ENCODE results near the gene EPS15. TPM values are rescaled to one million over a fixed set of nuclear protein-coding genes. Genes with fewer than 3 reads are reported as not detected.

The EPS15 gene
- total and polyA plus RNA-seq, 12 donors = 31.7 to 180 (median 104) TPM

DNA sequence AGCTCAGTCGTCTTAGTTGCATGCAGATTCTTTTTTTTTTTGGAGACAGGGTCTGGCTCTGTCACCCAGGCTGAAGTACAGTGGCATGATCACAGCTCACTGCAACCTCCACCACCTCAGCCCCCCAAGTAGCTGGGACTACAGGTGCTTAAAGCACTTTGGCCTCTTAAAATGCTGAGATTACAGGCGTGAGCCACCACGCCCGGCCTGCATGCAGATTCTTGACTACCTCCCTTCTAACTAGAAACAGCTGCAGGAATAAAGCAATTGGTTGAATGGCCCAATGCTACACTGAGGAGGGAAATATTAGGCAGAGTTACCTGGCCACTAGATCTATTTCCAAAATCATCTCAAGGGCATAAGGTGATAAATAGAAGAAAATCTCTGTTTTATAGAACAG is 159.2 kb downstream of the EPS15 start:
- H3K36me3 ChIP-seq (replicated peaks in 1 of 2) = peaks cover 0 to 42% of the 10 kb centered on the region in 2 donors

GRCh38 chr1:51355382-51355781 is 163.7 kb downstream of the EPS15 start:
- DNase-seq = no peak
- WGBS, 4 donors = 92 to 95% (median 93%) methylated on average over 1 of the region's 1 CpG
- intact Hi-C loops (cut with DNase I) = no loop called here
- TF ChIP-seq, protein P1, sequence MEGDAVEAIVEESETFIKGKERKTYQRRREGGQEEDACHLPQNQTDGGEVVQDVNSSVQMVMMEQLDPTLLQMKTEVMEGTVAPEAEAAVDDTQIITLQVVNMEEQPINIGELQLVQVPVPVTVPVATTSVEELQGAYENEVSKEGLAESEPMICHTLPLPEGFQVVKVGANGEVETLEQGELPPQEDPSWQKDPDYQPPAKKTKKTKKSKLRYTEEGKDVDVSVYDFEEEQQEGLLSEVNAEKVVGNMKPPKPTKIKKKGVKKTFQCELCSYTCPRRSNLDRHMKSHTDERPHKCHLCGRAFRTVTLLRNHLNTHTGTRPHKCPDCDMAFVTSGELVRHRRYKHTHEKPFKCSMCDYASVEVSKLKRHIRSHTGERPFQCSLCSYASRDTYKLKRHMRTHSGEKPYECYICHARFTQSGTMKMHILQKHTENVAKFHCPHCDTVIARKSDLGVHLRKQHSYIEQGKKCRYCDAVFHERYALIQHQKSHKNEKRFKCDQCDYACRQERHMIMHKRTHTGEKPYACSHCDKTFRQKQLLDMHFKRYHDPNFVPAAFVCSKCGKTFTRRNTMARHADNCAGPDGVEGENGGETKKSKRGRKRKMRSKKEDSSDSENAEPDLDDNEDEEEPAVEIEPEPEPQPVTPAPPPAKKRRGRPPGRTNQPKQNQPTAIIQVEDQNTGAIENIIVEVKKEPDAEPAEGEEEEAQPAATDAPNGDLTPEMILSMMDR (IDR thresholded peaks at IDR 0.05) = no peak
- no peak for TF ChIP-seq POLR2A (IDR thresholded peaks at IDR 0.05)
- Histone ChIP-seq H3K4me3 (no peak overlapping the region), H3K9me3 (replicated peaks in 1 of 3) (no peaks in the 10 kb centered on the region), H3K4me1 (replicated peaks in 1 of 2) (peaks cover 0 to 5% of the 10 kb centered on the region in 2 donors), H3K27me3 (no peaks in the 10 kb centered on the region), H3K36me3 (replicated peaks in 1 of 2) (peaks cover 0 to 36% of the 10 kb centered on the region in 2 donors), H3K27ac (no peak overlapping the region)

More for the DNA sequence above, 159.2 kb downstream of the EPS15 start:
- H3K4me1 ChIP-seq (replicated peaks in 1 of 2) = no peaks in the 10 kb centered on the region
- H3K4me3 ChIP-seq = no peak overlapping the region
- WGBS, 4 donors = 94 to 98% (median 97%) methylated on average over 4 of the region's 4 CpGs
- no peak for TF ChIP-seq POLR2A (IDR thresholded peaks at IDR 0.05)
- TF ChIP-seq, protein P1 (IDR thresholded peaks at IDR 0.05) = no peak
- DNase-seq = no peak
- no peak overlapping the region for H3K27ac ChIP-seq
- no peaks in the 10 kb centered on the region for H3K27me3 ChIP-seq
- no peaks in the 10 kb centered on the region for H3K9me3 ChIP-seq (replicated peaks in 1 of 3)
- intact Hi-C loops (cut with DNase I) = no loop called here

- DNase-seq = no peak
- H3K36me3 ChIP-seq (replicated peaks in 1 of 2) = peaks cover 0 to 36% of the 10 kb centered on the region in 2 donors
- 70 to 85% (median 80%) methylated on average over 3 of the region's 3 CpGs for WGBS, 4 donors
Observed at GRCh38 chr1:51354416-51354815, 164.7 kb downstream of the EPS15 start.

GRCh38 chr1:51351907-51352306 is 167.2 kb downstream of the EPS15 start:
- 44 to 64% (median 53%) methylated on average over 1 of the region's 1 CpG for WGBS, 4 donors
- Histone ChIP-seq H3K36me3 (replicated peaks in 1 of 2) (peaks cover 0 to 24% of the 10 kb centered on the region in 2 donors), H3K4me3 (no peak overlapping the region), H3K9me3 (replicated peaks in 1 of 3) (no peaks in the 10 kb centered on the region), H3K4me1 (replicated peaks in 1 of 2) (peaks cover 0 to 5% of the 10 kb centered on the region in 2 donors), H3K27me3 (no peaks in the 10 kb centered on the region), H3K27ac (no peak overlapping the region)
- DNase-seq = peak in 3 of 7 donors; percentile 35 to 47 (median 40)
- intact Hi-C loops (cut with DNase I) = no loop called here
- no peak for TF ChIP-seq POLR2A (IDR thresholded peaks at IDR 0.05)
- TF ChIP-seq, protein P1 (IDR thresholded peaks at IDR 0.05) = no peak

More at GRCh38 chr1:51354416-51354815, 164.7 kb downstream of the EPS15 start:
- no peak for TF ChIP-seq POLR2A (IDR thresholded peaks at IDR 0.05)
- TF ChIP-seq, protein P1 (IDR thresholded peaks at IDR 0.05) = no peak
- intact Hi-C loops (cut with DNase I) = no loop called here
- Histone ChIP-seq H3K9me3 (replicated peaks in 1 of 3) (no peaks in the 10 kb centered on the region), H3K27ac (no peak overlapping the region), H3K4me3 (no peak overlapping the region), H3K27me3 (no peaks in the 10 kb centered on the region), H3K4me1 (replicated peaks in 1 of 2) (peaks cover 0 to 5% of the 10 kb centered on the region in 2 donors)

Measured in adrenal gland (tissue), 12 donors.